ENCODE results near the gene CITED4. TPM values are rescaled to one million over a fixed set of nuclear protein-coding genes. Genes with fewer than 3 reads are reported as not detected.
A peak's percentile ranks its signal among the peaks of the same experiment; 100 is the strongest.

The CITED4 gene
- total and polyA plus RNA-seq, 9 of the 15 experiments (the other 6 are each of a cell fraction or from before 2014, with no cell fraction given) = 0.11 to 1.2 (median 0.17) TPM; not detected in 2

DNA sequence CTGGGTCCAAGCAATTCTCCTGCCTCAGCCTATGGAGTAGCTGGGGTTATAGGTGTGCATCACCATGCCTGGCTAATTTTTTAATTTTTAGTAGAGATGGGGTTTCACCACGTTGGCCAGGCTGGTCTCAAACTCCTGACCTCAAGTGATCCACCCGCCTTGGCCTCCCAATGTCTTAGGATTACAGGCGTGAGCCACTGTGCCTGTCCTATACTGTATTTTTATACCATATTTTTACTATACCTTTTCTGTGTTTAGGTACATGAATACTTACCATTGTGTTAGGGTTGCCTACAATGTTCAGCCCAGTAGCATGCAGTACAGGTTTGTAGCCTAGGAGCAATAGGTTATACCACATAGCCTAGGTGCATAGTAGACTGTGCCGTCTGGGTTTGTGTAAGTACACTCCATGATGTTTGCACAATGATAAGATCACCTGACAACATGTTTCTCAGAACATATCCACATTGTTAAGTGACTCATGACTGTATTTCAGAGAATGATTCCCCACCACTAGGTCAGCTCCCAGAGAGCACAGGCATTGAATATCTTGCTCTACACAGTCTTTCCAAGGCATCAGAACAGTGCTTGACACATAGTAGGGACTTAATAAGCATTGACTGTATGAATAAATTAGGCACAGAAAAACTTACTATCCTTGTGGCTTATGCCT is 6.0 kb upstream of the CITED4 start (continued):
- no peak for TF ChIP-seq STAG1 (CRISPR knock-in tag; IDR thresholded peaks at IDR 0.05; ENCODE audit: borderline replicate concordance)
- peak; percentile 96 for TF ChIP-seq DPF2 (IDR thresholded peaks at IDR 0.05)
- TF ChIP-seq HMG20A (CRISPR knock-in tag; conservative IDR thresholded peaks at IDR 0.05) = no peak
- TF ChIP-seq, protein P1, sequence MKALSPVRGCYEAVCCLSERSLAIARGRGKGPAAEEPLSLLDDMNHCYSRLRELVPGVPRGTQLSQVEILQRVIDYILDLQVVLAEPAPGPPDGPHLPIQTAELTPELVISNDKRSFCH (CRISPR knock-in tag; IDR thresholded peaks at IDR 0.05) = no peak
- TF ChIP-seq, protein P1 (tag; IDR thresholded peaks at IDR 0.05) = no peak
- TF ChIP-seq MEIS2 (IDR thresholded peaks at IDR 0.05; ENCODE audit: partially characterized antibody) = peak; percentile 58
- TF ChIP-seq TAF9B (IDR thresholded peaks at IDR 0.05; ENCODE audit: partially characterized antibody) = peak; percentile 12
- TF ChIP-seq SRSF9 (IDR thresholded peaks at IDR 0.05; ENCODE audit: borderline replicate concordance, low read depth, low read length) = no peak
- TF ChIP-seq POLR2A (conservative IDR thresholded peaks at IDR 0.05) = no peak
- peak in 1 of 2 experiments; percentile 40; a peak in 3 of 4 replicates for TF ChIP-seq RAD21 (CRISPR knock-in tag; conservative IDR thresholded peaks at IDR 0.05 in 1 of 2, IDR thresholded peaks at IDR 0.05 in 1 of 2)
- peak; percentile 33 to 50; a peak in 1 of 4 replicates for TF ChIP-seq MAZ (CRISPR knock-in tag; conservative IDR thresholded peaks at IDR 0.05 in 1 of 2, IDR thresholded peaks at IDR 0.05 in 1 of 2)
- no peak for TF ChIP-seq ERF (CRISPR knock-in tag; IDR thresholded peaks at IDR 0.05)
- TF ChIP-seq GATAD2B (IDR thresholded peaks at IDR 0.05; ENCODE audit: borderline replicate concordance) = no peak
- TF ChIP-seq ZNF143 (CRISPR knock-in tag; IDR thresholded peaks at IDR 0.05) = no peak
- no peak for TF ChIP-seq ZNF584 (CRISPR knock-in tag; IDR thresholded peaks at IDR 0.05; ENCODE audit: low read depth)
- no peak for TF ChIP-seq HNRNPLL (IDR thresholded peaks at IDR 0.05; ENCODE audit: low read depth, low read length, poor library complexity, severe bottlenecking)
- no peak for TF ChIP-seq ZBTB5 (IDR thresholded peaks at IDR 0.05)
- TF ChIP-seq RUNX1 (IDR thresholded peaks at IDR 0.05; ENCODE audit: low read depth) = no peak
- TF ChIP-seq, protein P2, sequence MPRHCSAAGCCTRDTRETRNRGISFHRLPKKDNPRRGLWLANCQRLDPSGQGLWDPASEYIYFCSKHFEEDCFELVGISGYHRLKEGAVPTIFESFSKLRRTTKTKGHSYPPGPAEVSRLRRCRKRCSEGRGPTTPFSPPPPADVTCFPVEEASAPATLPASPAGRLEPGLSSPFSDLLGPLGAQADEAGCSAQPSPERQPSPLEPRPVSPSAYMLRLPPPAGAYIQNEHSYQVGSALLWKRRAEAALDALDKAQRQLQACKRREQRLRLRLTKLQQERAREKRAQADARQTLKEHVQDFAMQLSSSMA (CRISPR knock-in tag; IDR thresholded peaks at IDR 0.05) = no peak
- no peak for TF ChIP-seq KAT8 (IDR thresholded peaks at IDR 0.05; ENCODE audit: low read depth)
- TF ChIP-seq ZNF77 (CRISPR knock-in tag; IDR thresholded peaks at IDR 0.05) = no peak

Data from K562 (cell line).